ENCODE results near the gene DZIP1.

The DZIP1 gene

DNA sequence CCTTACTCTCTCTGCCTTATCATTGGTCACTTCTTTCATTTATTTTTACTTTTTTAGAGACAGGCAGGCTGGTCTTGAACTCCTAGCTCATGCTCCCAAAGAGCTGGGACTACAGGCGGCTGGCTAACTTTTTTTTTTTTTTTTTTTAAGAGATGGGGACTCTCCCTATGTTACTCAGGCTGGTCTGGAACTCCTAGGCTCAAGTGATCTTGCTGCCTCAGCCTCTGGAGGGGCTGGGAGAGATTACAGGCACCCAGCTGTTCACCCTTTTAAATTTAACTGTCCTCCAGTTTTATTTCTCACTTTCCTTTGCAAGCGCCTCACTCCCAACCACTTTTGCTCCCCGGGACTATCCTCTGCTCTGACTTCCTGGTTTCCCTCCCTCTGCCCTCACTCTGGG is 97.6 kb downstream of the DZIP1 start:
- TF ChIP-seq, protein P1, sequence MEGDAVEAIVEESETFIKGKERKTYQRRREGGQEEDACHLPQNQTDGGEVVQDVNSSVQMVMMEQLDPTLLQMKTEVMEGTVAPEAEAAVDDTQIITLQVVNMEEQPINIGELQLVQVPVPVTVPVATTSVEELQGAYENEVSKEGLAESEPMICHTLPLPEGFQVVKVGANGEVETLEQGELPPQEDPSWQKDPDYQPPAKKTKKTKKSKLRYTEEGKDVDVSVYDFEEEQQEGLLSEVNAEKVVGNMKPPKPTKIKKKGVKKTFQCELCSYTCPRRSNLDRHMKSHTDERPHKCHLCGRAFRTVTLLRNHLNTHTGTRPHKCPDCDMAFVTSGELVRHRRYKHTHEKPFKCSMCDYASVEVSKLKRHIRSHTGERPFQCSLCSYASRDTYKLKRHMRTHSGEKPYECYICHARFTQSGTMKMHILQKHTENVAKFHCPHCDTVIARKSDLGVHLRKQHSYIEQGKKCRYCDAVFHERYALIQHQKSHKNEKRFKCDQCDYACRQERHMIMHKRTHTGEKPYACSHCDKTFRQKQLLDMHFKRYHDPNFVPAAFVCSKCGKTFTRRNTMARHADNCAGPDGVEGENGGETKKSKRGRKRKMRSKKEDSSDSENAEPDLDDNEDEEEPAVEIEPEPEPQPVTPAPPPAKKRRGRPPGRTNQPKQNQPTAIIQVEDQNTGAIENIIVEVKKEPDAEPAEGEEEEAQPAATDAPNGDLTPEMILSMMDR (conservative IDR thresholded peaks at IDR 0.05; ENCODE audit: low read depth, low read length), result no peak
- Histone ChIP-seq H2AFZ (ENCODE audit: low read depth) (no peak overlapping the region), H3K4me1 (ENCODE audit: low read depth, poor library complexity, severe bottlenecking) (no peaks in the 10 kb centered on the region), H3K9ac (no peak overlapping the region), H3K4me3 (IDR thresholded peaks at IDR 0.05; ENCODE audit: insufficient read depth, low read depth, low read length) (no peak overlapping the region), H3K79me2 (ENCODE audit: insufficient read depth, low read depth) (no peaks in the 10 kb centered on the region), H3K27ac (no peak overlapping the region), H3K36me3 (ENCODE audit: insufficient read depth) (no peaks in the 10 kb centered on the region), H3K27me3 (ENCODE audit: insufficient read depth, low read depth) (no peaks in the 10 kb centered on the region), H4K20me1 (ENCODE audit: insufficient read depth) (no peaks in the 10 kb centered on the region), H3K4me2 (no peak overlapping the region)

DNA sequence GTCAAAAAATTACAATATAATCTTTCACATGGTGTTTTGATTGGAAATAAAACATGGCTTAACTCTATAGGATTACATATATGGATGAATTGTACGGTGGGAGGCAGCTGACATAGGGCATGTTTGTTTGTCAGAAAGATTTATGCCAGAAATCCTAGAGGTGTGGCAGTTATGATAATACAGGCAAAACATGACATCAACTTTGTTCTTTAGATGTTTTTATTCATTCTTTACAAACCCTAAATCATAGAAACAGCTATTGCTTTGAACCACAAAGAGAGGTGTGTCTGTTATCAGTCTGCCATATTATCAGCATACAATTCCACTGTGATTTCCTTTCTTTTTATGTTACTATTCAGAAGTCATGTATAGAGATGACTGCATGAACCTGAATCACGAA is 100.2 kb downstream of the DZIP1 start:
- Histone ChIP-seq H4K20me1 (ENCODE audit: insufficient read depth) (no peaks in the 10 kb centered on the region), H3K4me1 (ENCODE audit: low read depth, poor library complexity, severe bottlenecking) (no peaks in the 10 kb centered on the region), H3K79me2 (ENCODE audit: insufficient read depth, low read depth) (no peaks in the 10 kb centered on the region), H2AFZ (ENCODE audit: low read depth) (no peak overlapping the region), H3K4me2 (no peak overlapping the region), H3K36me3 (ENCODE audit: insufficient read depth) (no peaks in the 10 kb centered on the region), H3K27me3 (ENCODE audit: insufficient read depth, low read depth) (no peaks in the 10 kb centered on the region), H3K4me3 (IDR thresholded peaks at IDR 0.05; ENCODE audit: insufficient read depth, low read depth, low read length) (no peak overlapping the region), H3K9ac (no peak overlapping the region), H3K27ac (no peak overlapping the region)
- TF ChIP-seq, protein P1 (conservative IDR thresholded peaks at IDR 0.05; ENCODE audit: low read depth, low read length), result no peak

DNA sequence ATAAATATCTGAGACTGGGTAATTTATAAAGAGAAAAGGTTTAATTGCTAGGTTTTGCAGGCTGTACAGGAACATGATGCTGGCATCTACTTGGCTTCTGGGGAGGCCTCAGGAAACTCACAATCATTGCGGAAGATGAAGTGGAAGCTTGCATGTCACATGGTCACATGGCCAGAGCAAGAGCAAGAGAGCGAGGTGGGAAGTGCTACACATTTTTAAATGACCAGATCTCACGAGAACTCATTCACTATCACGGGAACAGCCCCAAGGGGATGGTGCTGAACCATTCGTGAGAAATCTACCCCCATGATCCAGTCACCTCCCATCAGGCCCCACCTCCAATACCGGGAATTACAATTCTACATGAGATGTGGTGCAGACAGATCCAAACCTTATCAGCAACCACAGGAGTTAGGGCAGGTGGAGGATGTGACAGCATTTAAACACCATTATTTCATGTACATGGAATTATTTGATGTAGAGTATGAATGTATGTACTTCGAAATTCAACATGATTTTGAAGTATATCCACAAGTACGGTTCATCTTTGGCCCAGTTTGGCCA is 102.5 kb downstream of the DZIP1 start:
- H3K4me2 ChIP-seq, result no peak overlapping the region

DNA sequence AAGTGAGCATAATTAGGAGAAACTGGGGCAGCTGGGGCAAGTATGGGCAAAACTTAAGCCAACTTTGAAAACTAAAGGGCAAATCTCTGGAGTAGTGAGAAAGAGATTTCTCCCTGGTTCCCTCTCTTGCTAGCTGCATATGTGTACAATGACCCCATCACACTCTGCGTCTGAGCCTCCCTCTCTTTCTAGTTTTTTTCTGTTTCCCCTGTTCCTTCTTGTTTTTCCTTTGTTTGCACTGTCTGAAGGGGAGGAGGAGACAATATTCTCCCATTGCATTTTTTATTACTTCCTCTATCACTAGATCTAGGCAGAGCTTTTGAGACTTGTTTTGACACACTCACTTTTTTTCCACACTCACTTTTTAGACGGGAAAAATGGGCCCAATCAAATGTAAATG is 103.2 kb downstream of the DZIP1 start:
- H3K27me3 ChIP-seq (ENCODE audit: insufficient read depth, low read depth), result no peaks in the 10 kb centered on the region
- no peaks in the 10 kb centered on the region for H3K79me2 ChIP-seq (ENCODE audit: insufficient read depth, low read depth)
- no peak overlapping the region for H3K4me3 ChIP-seq (IDR thresholded peaks at IDR 0.05; ENCODE audit: insufficient read depth, low read depth, low read length)
- no peak overlapping the region for H3K9ac ChIP-seq
- no peak overlapping the region for H2AFZ ChIP-seq (ENCODE audit: low read depth)
- no peaks in the 10 kb centered on the region for H3K36me3 ChIP-seq (ENCODE audit: insufficient read depth)
- no peak overlapping the region for H3K4me2 ChIP-seq
- no peak overlapping the region for H3K27ac ChIP-seq
- no peaks in the 10 kb centered on the region for H4K20me1 ChIP-seq (ENCODE audit: insufficient read depth)
- TF ChIP-seq, protein P1 (conservative IDR thresholded peaks at IDR 0.05; ENCODE audit: low read depth, low read length), result no peak
- peaks cover 7% of the 10 kb centered on the region for H3K4me1 ChIP-seq (ENCODE audit: low read depth, poor library complexity, severe bottlenecking)

More for the DNA sequence above, 102.5 kb downstream of the DZIP1 start:
- Histone ChIP-seq H3K4me1 (ENCODE audit: low read depth, poor library complexity, severe bottlenecking) (no peaks in the 10 kb centered on the region), H2AFZ (ENCODE audit: low read depth) (no peak overlapping the region), H3K4me3 (IDR thresholded peaks at IDR 0.05; ENCODE audit: insufficient read depth, low read depth, low read length) (no peak overlapping the region), H3K79me2 (ENCODE audit: insufficient read depth, low read depth) (no peaks in the 10 kb centered on the region), H3K27ac (no peak overlapping the region), H3K9ac (no peak overlapping the region), H3K27me3 (ENCODE audit: insufficient read depth, low read depth) (no peaks in the 10 kb centered on the region), H4K20me1 (ENCODE audit: insufficient read depth) (no peaks in the 10 kb centered on the region), H3K36me3 (ENCODE audit: insufficient read depth) (no peaks in the 10 kb centered on the region)
- TF ChIP-seq, protein P1 (conservative IDR thresholded peaks at IDR 0.05; ENCODE audit: low read depth, low read length), result no peak
